GM04503 (cell line): Measurements from ENCODE around the gene PINK1.

Source experiments
- DNase-seq: peaks from one replicate; pipeline ENCODE4 v3.0.0-alpha.2; 2012; ENCODE audit warnings: low read depth

PINK1 gene

GRCh38 chr1:20610970-20611369, 22.3 kb upstream of the PINK1 start:
- DNase-seq, result no peak

GRCh38 chr1:20611652-20612051, 21.6 kb upstream of the PINK1 start:
- DNase-seq, result no peak

- no peak for DNase-seq
These were observed 21.0 kb upstream of the PINK1 start for GRCh38 chr1:20612221-20612746.

DNA sequence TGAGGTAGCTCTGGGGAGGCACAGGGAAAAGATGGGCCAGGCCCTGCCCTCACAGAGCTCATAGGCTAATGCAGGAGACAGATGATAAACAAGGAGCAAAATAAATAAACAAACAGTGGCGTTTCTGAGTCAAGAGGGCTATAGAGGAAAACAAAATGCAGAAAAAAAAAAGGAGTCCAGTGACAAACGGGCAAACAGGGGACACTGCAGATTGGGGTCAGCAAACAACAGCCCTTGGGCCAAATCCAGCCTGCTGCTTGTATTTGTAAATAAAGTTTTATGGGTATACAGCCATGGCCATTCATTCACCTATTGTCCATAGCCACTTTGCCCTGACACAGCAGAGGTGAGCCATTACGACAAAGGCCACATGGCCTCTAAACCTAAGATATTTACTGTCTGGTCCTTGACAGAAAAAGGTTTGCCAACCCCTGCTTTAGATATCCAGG, 19.1 kb upstream of the PINK1 start:
- no peak for DNase-seq

DNA sequence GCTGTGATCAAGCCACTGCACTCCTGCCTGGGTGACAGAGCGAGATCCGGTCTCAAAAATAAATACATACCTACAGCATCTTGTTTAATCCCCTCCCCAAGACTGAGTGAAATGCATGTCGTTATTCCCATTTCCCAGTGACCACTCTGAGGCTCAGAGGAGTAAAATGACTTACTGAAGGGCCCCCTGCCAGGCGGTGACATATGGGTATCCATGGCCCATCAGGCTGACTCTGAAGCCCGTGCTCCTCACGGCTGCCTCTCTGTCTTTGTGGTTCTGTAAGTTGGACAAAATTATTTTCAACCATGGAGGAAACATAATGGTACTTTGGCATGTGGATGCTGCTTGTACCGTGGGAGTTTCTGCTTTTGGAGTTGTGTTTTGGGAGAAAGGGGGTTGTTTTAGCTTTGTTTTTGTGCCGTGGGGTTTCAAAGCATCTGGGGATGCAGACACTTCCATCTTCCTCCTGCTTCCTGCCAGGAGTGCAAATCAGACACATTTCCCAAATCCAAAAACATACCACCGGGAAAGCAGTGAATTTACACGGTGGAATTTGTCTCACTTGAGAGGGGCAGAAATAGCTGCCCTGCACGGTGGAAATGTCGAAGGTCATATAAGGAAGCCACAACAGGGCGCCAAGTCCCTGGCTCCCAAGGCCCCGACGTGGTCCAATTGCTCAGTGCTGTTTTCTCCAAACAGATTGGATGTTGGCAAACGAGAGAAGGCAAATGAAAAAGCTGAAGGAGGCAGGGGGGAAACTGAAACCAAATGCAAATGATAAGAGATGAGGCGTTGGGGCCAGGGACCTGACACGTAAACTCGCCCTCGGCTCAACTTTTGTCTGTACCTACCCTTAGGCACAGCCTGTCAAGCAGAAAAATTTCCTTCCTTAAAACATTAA, 17.1 kb upstream of the PINK1 start:
- DNase-seq, result no peak

DNA sequence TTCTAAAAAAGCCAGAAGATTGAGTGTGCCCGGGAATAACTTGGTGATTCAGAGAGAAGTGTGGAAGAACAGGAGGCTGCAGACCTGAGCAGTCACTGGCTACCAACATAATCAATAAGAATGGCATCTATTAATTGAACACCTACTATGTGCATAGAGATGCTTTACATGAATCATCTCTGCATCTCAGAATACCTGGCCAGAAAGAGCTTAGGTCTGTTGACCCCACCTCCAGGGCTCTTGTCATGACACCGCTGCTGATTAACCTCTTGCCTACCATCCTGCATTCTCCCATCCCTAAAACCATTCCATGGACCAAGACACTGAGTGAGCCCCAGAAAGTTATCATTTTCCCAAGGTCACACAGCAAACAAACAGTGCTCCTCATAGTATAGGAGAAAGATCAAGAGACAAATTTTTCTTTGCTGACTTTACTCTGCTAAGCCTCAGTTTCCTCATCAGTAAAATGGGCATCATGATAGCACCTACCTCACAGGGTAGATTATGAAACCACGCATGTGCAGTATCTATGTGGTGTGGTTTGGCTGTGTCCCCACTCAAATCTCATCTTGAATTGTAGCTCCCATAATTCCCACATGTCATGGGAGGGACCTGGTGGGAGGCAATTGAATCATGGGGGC, 16.3 kb upstream of the PINK1 start:
- no peak for DNase-seq

GRCh38 chr1:20618550-20618949, 14.7 kb upstream of the PINK1 start:
- DNase-seq, result no peak

- DNase-seq, result no peak
These were observed 13.3 kb upstream of the PINK1 start for GRCh38 chr1:20619999-20620398.

GRCh38 chr1:20621012-20621411, 12.2 kb upstream of the PINK1 start:
- DNase-seq, result no peak

DNA sequence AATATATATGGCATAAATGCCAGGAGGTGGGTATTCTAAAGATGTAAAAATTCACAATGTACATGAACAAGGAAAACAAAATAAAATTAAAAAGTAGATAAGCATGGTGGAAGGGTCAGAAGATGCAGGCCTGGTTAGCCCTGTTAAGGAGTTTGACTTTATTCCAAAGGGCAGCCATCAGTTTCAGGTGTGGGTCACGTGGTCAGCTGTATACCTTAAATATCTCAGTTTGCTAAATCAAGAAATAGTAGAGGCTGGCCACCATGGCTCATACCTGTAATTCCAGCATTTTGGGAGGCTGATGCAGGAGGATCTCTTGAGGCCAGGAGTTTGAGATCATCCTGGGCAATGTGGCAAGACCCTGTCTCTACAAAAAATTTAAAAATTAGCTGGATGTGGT, 8.5 kb upstream of the PINK1 start:
- DNase-seq, result no peak

DNA sequence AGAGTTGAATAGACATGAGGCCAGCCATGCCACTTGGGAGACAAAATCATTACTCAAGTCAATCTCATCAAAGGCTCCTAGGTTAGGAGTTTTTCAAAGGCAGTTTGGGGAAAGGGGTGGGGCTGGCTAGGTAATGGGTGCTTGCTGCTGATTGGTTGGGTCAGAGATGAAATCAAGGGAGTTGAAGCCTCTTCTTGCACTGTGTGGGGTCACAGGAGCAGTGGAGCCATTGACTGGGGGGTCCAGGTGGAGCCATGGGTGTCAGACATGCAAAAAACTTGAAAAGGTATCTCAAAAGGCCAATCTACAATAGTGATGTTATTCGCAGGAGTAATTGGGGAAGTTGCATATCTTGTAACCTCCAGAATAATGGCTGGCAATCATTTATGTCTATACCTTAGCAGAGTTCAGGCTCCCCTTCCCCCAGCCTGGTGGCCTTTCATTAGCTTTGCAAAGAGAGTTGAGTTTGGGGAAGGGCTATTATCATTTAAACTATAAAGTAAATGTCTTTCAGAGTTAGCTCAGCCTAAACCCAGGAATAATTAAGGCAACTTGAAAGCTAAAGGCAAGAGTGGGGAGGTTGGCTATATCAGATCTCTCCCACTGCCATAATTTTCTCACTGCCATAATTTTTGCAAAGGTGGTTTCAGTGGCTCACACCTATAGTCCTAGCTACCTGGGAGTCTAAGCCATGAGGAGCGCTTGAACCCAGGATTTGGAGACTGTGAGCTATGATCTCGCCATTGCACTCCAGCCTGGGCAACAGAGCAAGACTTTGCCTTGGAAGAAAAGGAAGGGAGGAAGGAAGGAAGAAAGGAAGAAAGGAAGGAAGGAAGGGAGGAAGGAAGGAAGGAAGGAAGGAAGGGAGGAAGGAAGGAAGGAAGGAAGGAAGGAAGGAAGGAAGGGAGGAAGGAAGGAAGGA, 7.8 kb upstream of the PINK1 start:
- DNase-seq, result no peak

- no peak for DNase-seq
These were observed 7.2 kb upstream of the PINK1 start for GRCh38 chr1:20626098-20626427.

GRCh38 chr1:20626524-20626923, 6.7 kb upstream of the PINK1 start:
- no peak for DNase-seq

- no peak for DNase-seq
These were observed 2.5 kb upstream of the PINK1 start for GRCh38 chr1:20630729-20631128.

GRCh38 chr1:20632386-20632785, 872 bp upstream of the PINK1 start:
- no peak for DNase-seq

GRCh38 chr1:20634065-20634593, 871 bp downstream of the PINK1 start:
- no peak for DNase-seq

- DNase-seq, result no peak
These were observed 1.4 kb downstream of the PINK1 start for GRCh38 chr1:20634594-20635084.

GRCh38 chr1:20636785-20637347, 3.6 kb downstream of the PINK1 start:
- DNase-seq, result no peak

DNA sequence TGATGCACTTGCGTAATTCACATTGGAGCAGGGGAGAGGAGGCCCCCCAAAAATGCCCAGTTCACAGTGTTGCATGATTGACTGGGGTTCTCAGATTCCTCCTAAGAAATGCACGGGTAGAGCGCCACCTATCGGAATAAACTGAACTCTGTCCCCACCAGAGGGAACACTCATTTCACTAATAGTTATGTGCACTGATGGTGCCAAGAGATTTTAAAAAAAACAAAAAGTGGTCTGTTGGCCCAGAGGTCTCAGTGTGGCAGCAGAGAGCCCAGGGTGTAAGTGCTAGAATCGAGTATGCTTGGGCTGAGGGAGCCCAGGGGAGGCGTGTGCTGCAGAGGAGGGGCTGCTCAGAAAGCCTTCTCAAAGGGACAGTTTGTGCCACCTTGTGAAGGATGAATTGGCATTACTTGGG, 6.9 kb downstream of the PINK1 start:
- no peak for DNase-seq

- DNase-seq, result no peak
These were observed 8.7 kb downstream of the PINK1 start for GRCh38 chr1:20641975-20642374.

DNA sequence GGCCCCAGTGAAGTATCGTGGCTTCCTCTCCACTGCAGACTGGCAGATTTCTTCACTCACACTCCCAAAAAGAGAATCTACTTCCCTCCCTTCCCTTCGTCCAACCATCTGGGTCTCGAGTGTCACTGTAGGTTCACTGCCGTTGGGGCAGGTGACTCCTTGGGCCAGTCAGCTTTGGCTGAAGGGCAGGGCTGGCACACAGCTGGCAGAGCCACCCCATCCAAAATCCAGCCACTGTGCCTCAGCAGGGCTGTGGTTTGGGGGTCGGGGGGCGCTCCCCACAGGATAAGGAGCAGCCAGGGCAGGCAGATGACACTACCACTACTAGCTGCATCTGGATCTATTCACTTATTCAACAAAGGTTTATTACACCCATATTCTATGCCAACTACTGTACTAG, 9.8 kb downstream of the PINK1 start:
- no peak for DNase-seq

- DNase-seq, result no peak
These were observed 11.2 kb downstream of the PINK1 start for GRCh38 chr1:20644416-20644815.
